GM18873 (cell line): ENCODE data around the gene SIDT1.

Experiments used
- ATAC-seq: cut with Tn5 transposase; IDR thresholded peaks from one replicate; pipeline ENCODE4 v1.9.1; 2021; ENCODE audit warnings: mild to moderate bottlenecking, moderate library complexity, moderate number of reproducible peaks; ENCODE audit not compliant: unreplicated experiment, low FRiP score

SIDT1 gene

GRCh38 chr3:113531826-113532697 lies at the start of gene SIDT1:
Gene SIDT1 (plus strand): TSS chr3:113532555. CDS start chr3:113533022, 467 bp downstream.
- peak; percentile 67 for ATAC-seq

DNA sequence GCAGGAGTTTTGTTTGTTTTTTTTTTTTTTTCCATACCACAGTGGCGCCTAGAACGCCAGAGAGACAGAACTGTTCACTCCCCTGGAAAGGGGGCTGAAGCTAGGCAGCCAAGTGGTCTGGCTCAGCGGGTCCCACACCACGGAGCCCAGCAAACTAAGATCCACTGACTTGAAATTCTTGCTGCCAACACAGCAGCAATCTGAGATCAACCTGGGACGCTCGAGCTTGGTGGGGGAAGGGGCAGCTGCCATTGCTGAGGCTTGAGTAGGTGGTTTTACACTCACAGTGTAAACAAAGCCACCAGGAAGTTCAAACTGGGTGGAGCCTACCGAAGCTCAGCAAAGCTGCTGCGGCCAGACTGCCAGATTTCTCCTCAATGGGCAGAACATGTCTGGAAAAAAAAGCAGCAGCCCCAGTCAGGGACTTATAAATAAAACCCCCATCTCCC lies 47.2 kb upstream of the SIDT1 start:
- ATAC-seq = no peak

- ATAC-seq = no peak
Observed at GRCh38 chr3:113495035-113495434, 37.3 kb upstream of the SIDT1 start.

GRCh38 chr3:113496924-113497323 lies 35.4 kb upstream of the SIDT1 start:
- no peak for ATAC-seq

DNA sequence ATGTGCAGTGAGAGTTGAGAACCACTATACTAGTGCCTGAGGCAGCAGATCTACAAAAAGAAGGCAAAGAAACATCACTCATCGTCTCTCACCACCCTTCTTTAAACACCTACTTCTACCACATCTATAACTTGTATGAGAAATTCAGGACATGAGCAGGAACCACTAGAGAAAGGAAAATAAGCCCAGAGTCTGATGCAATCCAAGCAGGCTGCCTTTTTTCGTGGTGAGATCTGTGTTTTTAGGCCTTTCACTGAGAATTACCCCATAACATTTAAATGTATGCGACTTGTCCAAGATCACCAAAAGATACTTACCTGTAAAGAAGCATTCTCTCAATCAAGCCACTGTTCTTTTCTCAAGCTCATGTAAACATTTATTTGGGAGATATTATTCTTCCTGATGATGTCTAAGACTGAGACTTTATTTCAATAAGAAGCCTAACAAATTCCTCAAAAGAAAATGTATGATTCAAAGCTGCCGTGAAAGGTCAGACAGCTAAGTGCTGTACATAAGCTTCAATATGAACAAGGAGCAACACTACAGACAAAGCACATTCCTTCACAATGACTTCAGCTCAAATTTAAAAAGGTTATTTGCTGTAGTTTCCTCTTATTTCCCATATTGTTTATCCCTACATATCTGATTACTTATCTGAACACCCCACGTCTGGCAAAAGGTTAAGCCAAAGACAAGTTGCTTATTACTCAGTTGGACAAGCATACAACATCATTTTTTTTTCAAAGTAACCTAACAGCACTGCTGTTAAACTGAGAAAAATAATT lies 33.9 kb upstream of the SIDT1 start:
- ATAC-seq = no peak

- ATAC-seq = no peak
Observed at GRCh38 chr3:113499081-113499480, 33.3 kb upstream of the SIDT1 start.

DNA sequence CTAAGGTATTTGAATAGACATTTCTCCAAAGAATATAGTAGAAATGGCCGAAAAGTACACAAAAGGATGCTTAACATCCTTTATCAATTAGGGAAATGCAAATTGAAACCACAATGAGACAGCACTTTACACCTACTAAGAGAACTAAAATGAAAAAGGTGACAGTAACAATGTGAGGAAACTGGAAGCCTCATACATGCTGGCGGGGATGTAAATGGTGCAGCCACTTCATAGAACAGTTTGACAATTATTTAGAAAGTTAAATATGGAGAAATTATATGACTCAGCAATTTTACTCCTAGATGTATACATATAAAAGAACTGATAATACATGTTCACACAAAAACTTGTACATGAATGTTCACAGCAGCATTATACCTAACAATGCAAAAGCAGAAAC lies 30.8 kb upstream of the SIDT1 start:
- no peak for ATAC-seq

DNA sequence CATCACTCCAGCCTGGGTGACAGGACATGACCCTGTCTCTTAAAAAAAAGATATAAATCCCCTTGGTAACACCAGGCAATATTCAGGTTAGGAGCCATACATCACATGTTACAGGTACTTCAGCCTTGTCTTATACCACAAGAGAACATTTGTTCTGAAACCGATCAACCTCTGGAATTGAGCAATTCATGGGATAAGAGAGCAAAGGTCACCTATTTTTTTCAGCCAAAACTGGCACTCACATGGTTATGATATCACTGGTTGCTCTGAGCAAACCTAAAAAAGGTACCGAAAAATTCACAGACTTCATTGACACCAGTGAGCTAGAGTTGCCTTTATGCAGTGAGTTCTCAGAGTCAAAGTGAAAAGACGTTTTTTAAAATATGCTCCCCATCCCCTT lies 26.5 kb upstream of the SIDT1 start:
- no peak for ATAC-seq

DNA sequence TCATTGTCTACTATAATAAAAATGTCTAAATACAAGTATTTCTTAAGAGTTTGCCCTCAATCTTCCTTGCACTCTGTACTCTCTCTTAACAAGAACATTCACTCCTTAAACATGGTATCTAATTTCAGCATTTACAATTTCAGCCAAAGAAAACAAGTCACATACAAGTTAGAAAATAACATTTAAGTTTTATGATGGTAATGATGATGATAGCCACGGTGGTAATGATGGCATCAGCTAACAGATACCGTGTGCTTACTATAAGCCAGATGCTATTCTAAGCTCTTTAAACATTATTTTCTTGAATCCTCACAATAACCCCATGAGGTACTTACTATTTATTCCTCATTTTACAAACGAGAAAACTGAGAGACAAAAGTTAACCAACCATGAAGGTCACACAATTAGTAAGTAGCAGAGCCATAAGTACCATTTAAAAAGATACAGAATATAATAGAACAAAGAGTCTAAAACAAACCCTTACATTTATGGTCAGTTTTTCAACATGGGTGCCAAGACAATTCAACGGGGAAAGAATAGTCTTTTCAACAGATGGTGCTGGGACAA lies 24.8 kb upstream of the SIDT1 start:
- ATAC-seq = no peak

DNA sequence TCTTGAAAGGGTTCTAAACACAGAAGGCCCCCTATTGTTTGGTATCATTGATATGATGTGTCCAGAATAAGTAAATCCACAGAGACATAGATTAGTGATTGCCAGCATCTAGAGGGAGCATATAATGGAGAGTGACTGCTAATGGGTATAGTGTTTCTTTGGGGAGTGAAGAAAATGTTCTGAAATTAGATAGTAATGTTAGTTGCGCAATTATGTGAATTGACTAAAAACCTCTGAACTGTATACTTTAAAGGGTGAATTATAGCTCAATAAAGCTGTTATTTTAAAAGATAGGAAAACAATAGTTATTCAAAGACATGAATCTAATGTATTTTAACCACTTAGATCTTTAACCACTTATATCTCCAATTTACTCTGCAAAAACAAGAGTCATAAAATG lies 23.4 kb upstream of the SIDT1 start:
- no peak for ATAC-seq

GRCh38 chr3:113514265-113514769 lies 18.0 kb upstream of the SIDT1 start:
- ATAC-seq = no peak

GRCh38 chr3:113516115-113516505 lies 16.2 kb upstream of the SIDT1 start:
- ATAC-seq = no peak

DNA sequence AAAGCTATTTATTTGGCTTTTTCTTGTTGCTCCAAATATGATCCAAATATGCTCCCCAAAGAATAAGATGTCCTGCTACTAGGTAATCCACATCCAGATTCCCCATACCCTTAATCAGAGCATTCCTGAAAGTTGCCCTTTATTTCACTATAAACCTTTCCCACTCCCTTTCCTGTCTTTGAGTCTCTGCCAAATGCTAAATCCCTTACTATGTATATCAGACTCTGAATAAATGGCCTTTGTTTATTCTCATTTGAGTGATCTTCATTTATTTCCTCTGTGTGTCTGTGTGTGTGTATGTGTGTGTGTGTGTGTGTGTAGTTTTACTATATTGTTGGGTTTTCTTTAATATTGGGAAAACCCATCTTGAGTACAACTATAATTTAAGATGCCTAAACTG lies 10.4 kb upstream of the SIDT1 start:
- no peak for ATAC-seq

- no peak for ATAC-seq
Observed at GRCh38 chr3:113523241-113523640, 9.1 kb upstream of the SIDT1 start.

- peak; percentile 27 for ATAC-seq
Observed at GRCh38 chr3:113532698-113533533, 561 bp downstream of the SIDT1 start.

DNA sequence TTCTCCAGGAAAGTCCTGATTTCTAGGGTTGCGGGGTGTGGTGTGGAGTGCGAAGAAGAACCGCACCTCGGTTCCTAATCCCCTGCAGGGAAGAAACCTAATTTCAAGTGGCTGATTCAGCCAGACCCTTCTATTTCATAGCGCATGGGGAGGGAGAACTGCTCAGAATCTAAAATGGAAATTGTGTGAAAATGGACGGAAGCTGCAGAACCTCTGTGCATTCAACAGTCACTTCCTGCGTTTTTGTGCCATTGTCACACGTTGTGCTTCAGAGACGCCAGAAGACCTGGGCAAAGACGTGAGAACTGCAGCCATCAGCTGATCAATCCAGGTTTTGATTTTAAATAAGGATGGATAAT lies 1.2 kb downstream of the SIDT1 start:
- ATAC-seq = peak; percentile 30

GRCh38 chr3:113534365-113534764 lies 2.0 kb downstream of the SIDT1 start:
- no peak for ATAC-seq

- no peak for ATAC-seq
Observed at GRCh38 chr3:113535898-113536297, 3.5 kb downstream of the SIDT1 start.

- ATAC-seq = no peak
Observed at GRCh38 chr3:113536627-113537101, 4.3 kb downstream of the SIDT1 start.

DNA sequence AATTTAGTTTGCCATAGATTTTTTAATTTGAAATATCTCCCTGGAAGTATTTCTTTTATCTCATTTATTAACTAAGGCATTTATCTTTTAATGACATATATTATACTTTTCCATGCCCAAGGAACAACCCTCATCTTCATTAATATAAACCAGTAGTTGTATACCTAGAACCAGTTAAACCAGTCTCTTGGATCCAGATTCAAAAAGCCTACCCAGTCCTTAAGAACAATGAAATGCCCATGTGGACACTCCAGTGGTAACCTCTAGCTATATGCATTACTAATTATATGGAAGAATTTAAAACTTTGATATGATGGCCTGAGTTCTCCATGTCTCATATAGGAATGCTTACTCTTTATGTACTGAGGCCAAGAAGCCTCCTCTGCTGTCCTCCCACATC lies 4.8 kb downstream of the SIDT1 start:
- no peak for ATAC-seq
